Testis (tissue), 3 donors: ENCODE measurements around the gene TIAM2. TPM values are rescaled to one million over a fixed set of nuclear protein-coding genes. Genes with fewer than 3 reads are reported as not detected.

Source experiments
- DNase-seq: peaks from one replicate; pipeline ENCODE4 v3.0.0-alpha.2; 2019
- H3K27ac ChIP-seq, 2 donors: fragments of 200-600 bp; sonication (generic); one replicate each; pipeline ENCODE4 v1.5.1; 2019
- H3K27me3 ChIP-seq: fragments of 200-600 bp; sonication (generic); one replicate; pipeline ENCODE4 v1.5.1; 2019
- H3K36me3 ChIP-seq: fragments of 200-600 bp; sonication (generic); one replicate; pipeline ENCODE4 v1.5.1; 2017; ENCODE audit warnings: low read depth; ENCODE audit errors: missing control alignments
- H3K4me1 ChIP-seq: fragments of 200-600 bp; sonication (generic); one replicate; pipeline ENCODE4 v1.5.1; 2019
- H3K4me3 ChIP-seq, 2 donors: fragments of 200-600 bp; sonication (generic); one replicate each; pipeline ENCODE4 v1.5.1; 2017 to 2019
- H3K9me3 ChIP-seq: fragments of 200-600 bp; sonication (generic); one replicate; pipeline ENCODE4 v1.5.1; 2017
- POLR2A ChIP-seq: fragments of 450-650 bp; IDR thresholded peaks from one replicate; pipeline ENCODE4 v1.6.1; 2017; ENCODE audit warnings: antibody characterized with exemption, mild to moderate bottlenecking, moderate library complexity
- WGBS, 2 donors: methylation state at CpG; one replicate each; pipeline ENCODE4 v1.1.5; 2018; 5-methylcytosine and 5-hydroxymethylcytosine counted together
- intact Hi-C: fragments of 100-400 bp; cut with DNase I; formaldehyde crosslinking; loops from one replicate; pipeline ENCODE4 v1.15.1; 2023; ENCODE audit warnings: low total_unique reads
- polyA plus RNA-seq: library from polyadenylated mRNA; stranded (reverse); fragments of 350-450 nt; fragmentation: Illumina TruSeq; extraction: RNeasy Lipid Tissue Mini Kit (QIAGEN cat#74804); gene quantifications from one replicate; pipeline ENCODE4 v1.2.3, GENCODE V29; 2014; ENCODE audit warnings: low read depth, low replicate concordance; ENCODE audit not compliant: insufficient read depth
- total RNA-seq, 2 donors: library from RNA; depleted of rRNA; stranded (reverse); fragments of >200 nt; gene quantifications; one replicate each; pipeline ENCODE4 v1.2.3, GENCODE V29; 2016
- TF ChIP-seq, protein P1 (sequence below), 3 experiments: fragments of 450-650 bp in 2 of 3; fragments of 200-600 bp in 1 of 3; sonication (generic) in 1 of 3; IDR thresholded peaks; one replicate each; pipeline ENCODE4 v1.5.1; 2016 to 2019; ENCODE audit warnings: antibody characterized with exemption in 3 of 3, mild to moderate bottlenecking in 2 of 3, moderate library complexity in 1 of 3

Gene TIAM2
- total and polyA plus RNA-seq, 3 donors from 2014 or later, result 22.7 to 43.8 (median 38.0) TPM

DNA sequence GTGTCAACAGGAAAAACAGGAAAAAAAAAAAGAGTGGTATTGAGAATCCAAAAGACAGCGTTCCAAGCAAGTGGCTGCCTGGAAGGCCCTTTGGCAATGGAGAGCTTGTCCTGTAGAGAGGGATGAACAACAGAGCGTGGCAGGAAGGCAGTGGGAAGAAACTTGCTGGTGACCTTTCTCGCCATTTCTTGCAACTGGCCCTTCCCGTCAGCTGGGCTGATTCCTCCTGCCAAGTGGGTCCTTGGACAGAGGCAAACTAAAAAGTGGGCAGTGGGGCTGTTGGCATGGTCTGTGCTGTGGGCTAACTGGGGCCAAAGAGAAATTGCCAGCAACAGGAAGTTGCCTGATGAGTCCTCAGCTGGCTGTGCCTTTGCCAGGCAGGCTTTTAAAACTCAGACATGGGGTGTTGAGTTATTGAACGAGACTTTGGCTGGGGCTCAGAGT lies 224.8 kb downstream of the TIAM2 start:
- no peak overlapping the region for H3K4me3 ChIP-seq
- DNase-seq, result no peak
- H3K27me3 ChIP-seq, result no peaks in the 10 kb centered on the region
- H3K4me1 ChIP-seq, result no peaks in the 10 kb centered on the region
- 88 to 94% methylated on average over 5 of the region's 5 CpGs for WGBS, 2 donors
- intact Hi-C loops, result no loop called here
- no peak overlapping the region for H3K27ac ChIP-seq
- no peaks in the 10 kb centered on the region for H3K36me3 ChIP-seq
- TF ChIP-seq, protein P1, sequence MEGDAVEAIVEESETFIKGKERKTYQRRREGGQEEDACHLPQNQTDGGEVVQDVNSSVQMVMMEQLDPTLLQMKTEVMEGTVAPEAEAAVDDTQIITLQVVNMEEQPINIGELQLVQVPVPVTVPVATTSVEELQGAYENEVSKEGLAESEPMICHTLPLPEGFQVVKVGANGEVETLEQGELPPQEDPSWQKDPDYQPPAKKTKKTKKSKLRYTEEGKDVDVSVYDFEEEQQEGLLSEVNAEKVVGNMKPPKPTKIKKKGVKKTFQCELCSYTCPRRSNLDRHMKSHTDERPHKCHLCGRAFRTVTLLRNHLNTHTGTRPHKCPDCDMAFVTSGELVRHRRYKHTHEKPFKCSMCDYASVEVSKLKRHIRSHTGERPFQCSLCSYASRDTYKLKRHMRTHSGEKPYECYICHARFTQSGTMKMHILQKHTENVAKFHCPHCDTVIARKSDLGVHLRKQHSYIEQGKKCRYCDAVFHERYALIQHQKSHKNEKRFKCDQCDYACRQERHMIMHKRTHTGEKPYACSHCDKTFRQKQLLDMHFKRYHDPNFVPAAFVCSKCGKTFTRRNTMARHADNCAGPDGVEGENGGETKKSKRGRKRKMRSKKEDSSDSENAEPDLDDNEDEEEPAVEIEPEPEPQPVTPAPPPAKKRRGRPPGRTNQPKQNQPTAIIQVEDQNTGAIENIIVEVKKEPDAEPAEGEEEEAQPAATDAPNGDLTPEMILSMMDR (IDR thresholded peaks at IDR 0.05), result no peak
- H3K9me3 ChIP-seq, result no peaks in the 10 kb centered on the region

DNA sequence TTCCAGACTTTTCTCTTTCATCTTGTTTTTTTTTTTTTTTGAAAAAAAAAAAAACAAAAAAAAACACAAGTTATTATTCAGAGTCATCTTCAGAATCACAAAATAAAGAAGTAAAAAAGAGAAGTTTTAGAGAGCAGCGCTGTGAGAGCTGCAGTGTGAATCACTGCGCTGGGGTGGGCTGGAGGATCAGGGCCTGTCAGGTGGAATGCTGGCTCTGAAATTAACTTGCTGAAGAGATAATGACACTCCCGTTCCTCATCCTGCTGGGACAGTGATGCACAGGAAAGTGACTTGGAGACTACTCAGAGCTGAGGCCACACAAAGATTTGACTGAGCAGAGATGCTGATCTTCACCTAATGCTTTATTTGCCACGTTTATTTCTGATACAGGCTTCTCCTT lies 226.0 kb downstream of the TIAM2 start:
- TF ChIP-seq, protein P1 (IDR thresholded peaks at IDR 0.05), result no peak
- TF ChIP-seq POLR2A, result no peak
- no peaks in the 10 kb centered on the region for H3K36me3 ChIP-seq
- intact Hi-C loops, result no loop called here
- no peaks in the 10 kb centered on the region for H3K4me1 ChIP-seq
- DNase-seq, result no peak
- no peak overlapping the region for H3K27ac ChIP-seq
- WGBS, 2 donors, result 80 to 84% methylated on average over 4 of the region's 4 CpGs
- no peaks in the 10 kb centered on the region for H3K27me3 ChIP-seq
- H3K4me3 ChIP-seq, result no peak overlapping the region
- H3K9me3 ChIP-seq, result no peaks in the 10 kb centered on the region

DNA sequence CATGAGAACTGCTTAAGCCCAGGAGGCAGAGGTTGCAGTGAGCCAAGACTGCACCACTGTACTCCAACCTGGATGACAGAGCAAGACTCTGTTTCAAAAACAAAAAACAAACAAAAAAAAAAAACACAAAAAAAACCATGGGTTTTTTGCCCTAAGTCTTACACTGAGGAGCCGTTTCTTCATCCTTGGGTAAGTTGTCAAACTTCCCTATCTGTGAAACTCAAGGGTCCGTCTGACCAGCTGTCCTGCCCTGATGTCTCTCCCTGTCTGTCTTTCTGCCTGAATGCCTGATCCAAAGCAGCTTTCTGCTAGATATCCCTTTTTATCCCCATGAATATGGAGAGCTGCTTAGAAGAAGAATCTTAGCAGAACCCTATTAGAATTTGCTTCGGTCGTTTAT lies 227.4 kb downstream of the TIAM2 start:
- Histone ChIP-seq H3K27ac (no peak overlapping the region), H3K4me3 (no peak overlapping the region), H3K9me3 (no peaks in the 10 kb centered on the region), H3K27me3 (no peaks in the 10 kb centered on the region), H3K36me3 (no peaks in the 10 kb centered on the region), H3K4me1 (no peaks in the 10 kb centered on the region)
- intact Hi-C loops, result no loop called here
- 88 to 93% methylated on average over 4 of the region's 4 CpGs for WGBS, 2 donors
- no peak for TF ChIP-seq POLR2A
- TF ChIP-seq, protein P1 (IDR thresholded peaks at IDR 0.05), result no peak
- no peak for DNase-seq

DNA sequence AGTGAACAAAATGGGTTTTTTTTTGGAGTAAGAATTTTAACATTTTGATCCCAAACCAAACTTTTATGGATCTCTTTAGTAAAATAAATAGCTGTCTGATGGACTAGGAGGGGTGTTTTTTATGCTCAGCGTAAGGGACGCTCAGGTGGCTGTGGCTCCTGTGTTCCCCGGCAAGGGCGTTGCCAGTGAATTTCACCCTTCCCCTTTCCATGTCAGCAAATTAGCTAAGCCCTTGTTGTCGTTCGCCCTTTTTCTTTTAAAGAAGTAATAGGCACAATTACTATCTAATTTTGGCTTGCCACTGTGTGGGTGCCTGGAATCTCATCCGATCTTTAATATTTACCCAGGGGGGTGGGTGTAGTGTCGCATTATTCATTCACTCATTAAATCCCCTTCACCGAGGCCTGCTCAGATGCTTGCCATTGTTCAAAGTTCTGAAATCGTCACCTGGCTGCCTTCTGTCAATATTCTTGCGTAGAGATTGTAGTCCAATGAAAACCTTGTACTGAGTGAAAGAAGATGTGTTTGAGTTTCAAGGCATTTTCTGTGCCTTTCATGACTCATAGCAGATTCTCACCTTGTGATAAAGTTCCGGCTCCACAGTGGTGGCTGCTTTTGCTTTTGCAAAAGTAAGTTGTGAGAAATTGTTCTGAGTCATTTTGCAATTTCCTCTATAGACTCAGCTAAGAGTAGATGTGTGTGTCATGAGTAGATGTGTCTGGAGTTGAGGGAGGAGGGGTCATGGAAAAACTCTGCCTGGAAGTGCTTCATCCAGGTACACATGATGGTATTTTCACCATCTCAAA lies 228.7 kb downstream of the TIAM2 start:
- H3K27me3 ChIP-seq, result no peaks in the 10 kb centered on the region
- DNase-seq, result no peak

More for the DNA sequence above, 228.7 kb downstream of the TIAM2 start:
- Histone ChIP-seq H3K27ac (no peak overlapping the region), H3K4me3 (no peak overlapping the region), H3K4me1 (no peaks in the 10 kb centered on the region), H3K9me3 (no peaks in the 10 kb centered on the region), H3K36me3 (no peaks in the 10 kb centered on the region)
- 83 to 87% methylated on average over 12 of the region's 12 CpGs for WGBS, 2 donors
- intact Hi-C loops, result no loop called here
- no peak for TF ChIP-seq POLR2A
- TF ChIP-seq, protein P1 (IDR thresholded peaks at IDR 0.05), result no peak
